GDM1 (cell line): ENCODE results near the gene CNIH2.

Experiments used
- DNase-seq: peaks from one replicate; lab custom pipeline; 2025; lab: John Stamatoyannopoulos, UW

Gene CNIH2

GRCh38 chr11:66331542-66332370 is 53.8 kb downstream of the CNIH2 start:
- DNase-seq: no peak

GRCh38 chr11:66332371-66333219 is 54.6 kb downstream of the CNIH2 start:
- no peak for DNase-seq

GRCh38 chr11:66333220-66333877 is 55.4 kb downstream of the CNIH2 start:
- DNase-seq: no peak
